GM04503 (cell line): Measurements from ENCODE around the gene DR1.
"Not testable (repeated sequence)": the region's sequence is repeated elsewhere in the genome, so short reads cannot be mapped to it uniquely, and the experiment has no call there.

ENCODE experiments used
- DNase-seq: peaks from one replicate; pipeline ENCODE4 v3.0.0-alpha.2; 2012; ENCODE audit warnings: low read depth

DR1 gene

GRCh38 chr1:93340090-93340489 is 5.6 kb upstream of the DR1 start:
- no peak for DNase-seq

GRCh38 chr1:93344484-93344883 is 1.2 kb upstream of the DR1 start:
- DNase-seq = no peak

- no peak for DNase-seq
Observed at GRCh38 chr1:93344886-93345632, 648 bp upstream of the DR1 start.

GRCh38 chr1:93346421-93346993 is 800 bp downstream of the DR1 start:
- DNase-seq = no peak

GRCh38 chr1:93347334-93347899 is 1.7 kb downstream of the DR1 start:
- no peak for DNase-seq

DNA sequence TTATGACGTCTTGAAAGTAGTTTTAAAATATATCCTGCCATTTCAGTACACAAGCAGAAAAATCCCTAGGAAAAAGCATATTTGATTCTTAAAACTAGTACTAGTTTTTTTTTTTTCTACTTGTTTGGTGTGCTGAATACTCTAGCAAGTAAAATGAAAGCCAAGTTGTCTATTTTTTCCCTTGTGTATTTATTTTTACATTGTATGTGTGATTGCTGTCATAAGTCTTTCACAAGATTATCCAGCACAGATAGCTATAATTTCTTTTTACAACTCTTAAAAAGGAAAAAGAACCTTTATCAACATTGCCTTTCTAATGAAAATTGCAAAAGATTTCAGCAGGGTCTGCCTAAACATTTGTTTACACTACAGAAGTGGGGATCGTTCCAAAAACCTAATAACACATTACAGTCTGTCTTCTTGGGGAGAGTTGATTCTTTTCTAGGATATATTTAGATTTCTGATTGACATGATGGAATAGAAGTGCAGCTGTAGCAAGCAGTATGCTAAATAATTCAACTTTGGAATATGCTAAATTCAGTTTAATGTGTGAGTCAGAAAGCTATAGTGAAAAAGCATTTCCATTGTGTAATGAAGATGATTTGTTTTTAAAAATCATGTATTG is 2.5 kb downstream of the DR1 start:
- no peak for DNase-seq

- no peak for DNase-seq
Observed at GRCh38 chr1:93349231-93350135, 3.8 kb downstream of the DR1 start.

DNA sequence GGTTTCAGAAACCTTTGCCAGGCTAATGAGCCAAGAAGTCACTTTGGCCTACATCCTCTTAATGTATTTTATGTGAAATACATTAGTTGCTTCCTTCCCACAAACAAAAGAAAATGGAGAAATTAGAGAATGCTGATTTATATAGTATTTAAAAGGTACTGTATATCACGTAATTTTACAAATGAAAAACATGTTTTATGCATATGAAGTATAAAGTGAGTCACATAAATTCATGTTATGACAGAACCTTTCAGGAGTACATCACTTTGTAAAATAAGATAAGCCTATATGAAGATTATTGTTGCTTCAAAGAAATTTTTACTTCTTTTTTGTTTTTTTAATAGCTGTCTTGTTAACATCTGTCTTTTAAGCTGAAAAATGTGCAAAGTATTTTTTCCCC is 4.6 kb downstream of the DR1 start:
- no peak for DNase-seq

DNA sequence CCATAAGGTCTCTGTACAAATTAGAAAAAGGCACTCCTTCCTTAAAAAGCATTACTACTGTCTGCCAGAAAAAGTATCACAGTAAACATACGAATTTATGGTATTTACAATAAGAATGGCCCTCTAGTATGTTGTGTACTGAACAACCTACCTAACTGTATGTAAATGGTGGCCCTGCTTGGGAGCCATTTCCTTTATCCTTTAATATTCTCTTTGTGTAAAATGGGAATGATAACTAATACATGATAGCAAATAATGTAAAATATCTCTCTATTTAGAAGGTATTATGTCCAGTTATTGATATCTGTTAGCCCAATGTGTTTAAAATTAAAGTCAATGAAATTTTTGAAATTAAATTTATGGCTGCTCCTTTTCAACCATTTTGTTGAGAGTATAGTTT is 5.2 kb downstream of the DR1 start:
- no peak for DNase-seq

GRCh38 chr1:93351346-93351745 is 5.6 kb downstream of the DR1 start:
- DNase-seq = not testable (repeated sequence)

DNA sequence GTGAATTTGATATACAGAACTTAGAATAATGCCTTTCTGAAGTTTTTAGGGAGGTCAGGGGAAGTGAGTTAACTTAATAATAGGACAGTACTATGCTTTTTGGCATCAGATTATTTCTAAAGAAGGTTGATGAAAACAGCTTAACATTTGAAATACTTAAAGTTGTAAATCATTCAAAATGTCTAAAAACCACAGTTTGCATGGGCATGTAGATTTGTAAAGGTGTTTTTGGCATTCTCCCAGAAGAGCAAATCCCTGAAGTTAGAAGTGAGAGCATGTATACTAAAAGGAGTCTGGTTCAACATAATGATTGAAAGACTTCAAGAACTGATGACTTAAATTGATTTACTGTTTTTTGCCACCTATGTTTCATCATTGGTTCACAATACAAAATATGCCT is 6.7 kb downstream of the DR1 start:
- DNase-seq = no peak

GRCh38 chr1:93353286-93353685 is 7.6 kb downstream of the DR1 start:
- no peak for DNase-seq

DNA sequence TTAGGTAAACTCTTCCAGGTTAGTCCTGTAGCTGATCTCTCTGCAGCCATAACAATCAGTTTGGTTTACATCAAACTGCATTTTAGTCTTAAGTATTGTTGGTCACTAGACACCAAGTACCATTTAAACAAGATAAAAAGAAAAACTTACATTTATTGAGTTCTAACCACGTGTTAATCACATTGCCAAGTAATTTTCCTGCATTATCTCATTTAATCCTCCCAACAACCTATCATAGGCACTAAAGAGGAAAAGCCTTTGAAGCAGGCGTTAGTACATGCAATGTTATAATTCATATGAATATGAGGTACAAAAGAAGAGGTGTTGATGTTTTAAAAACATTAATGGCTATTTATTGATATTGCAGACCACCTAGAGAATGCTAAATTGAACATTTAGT is 9.0 kb downstream of the DR1 start:
- no peak for DNase-seq

DNA sequence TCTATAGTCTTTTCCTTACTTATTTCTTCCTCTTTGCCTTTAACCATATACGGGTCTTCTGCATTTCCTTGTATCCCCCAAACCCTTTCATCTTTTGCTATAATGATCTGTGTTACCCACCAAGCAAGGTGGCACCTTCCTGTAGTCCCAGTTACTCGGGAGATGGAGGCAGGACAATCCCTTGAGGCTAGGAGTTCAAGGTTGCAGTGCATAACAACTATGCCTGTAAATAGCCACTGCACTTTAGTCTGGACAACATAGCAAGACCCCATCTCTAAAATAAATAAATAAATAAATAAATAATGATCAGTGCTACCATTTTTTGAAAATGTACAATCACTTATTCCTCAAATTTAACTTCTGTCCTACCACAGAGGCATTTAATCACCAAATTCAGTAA is 11.5 kb downstream of the DR1 start:
- no peak for DNase-seq

GRCh38 chr1:93358293-93358692 is 12.6 kb downstream of the DR1 start:
- no peak for DNase-seq

GRCh38 chr1:93360111-93360510 is 14.4 kb downstream of the DR1 start:
- no peak for DNase-seq

DNA sequence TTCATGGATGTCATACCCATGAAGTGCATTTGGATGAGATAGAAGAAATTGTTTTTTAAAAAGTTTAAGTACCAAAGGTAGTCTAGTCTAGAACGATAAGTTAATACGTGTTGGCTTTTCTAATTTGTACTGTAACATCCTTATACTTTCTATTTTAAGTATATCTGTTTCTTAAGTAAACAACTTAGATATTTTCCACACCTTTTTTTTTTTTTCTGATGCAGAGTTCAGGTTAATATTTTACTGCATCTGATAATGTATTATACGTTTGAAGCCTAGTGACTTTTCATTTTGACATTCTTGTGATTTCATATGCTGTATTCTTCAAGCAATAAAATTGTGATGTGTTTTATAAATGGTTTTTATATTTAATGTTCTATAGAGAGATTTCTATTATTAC is 16.5 kb downstream of the DR1 start:
- no peak for DNase-seq

DNA sequence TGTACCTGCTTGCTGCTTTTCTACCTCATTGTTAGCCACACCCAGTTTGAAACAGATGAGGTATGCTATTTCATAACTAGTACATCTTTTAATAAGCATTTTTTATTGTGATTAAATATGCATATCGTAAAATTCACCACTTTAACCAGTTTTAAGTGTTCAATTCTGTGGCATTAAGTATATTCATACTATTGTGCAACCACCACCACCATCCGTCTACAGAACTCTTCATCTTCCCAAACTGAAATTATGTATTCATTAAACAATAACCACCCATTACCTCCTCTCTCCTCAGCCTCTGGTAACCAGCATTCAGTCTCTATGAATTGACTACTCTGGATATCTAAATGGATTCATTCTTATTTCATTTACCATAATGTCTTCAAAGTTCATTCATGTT is 20.1 kb downstream of the DR1 start:
- DNase-seq = no peak

GRCh38 chr1:93369734-93370133 is 24.0 kb downstream of the DR1 start:
- DNase-seq = no peak

DNA sequence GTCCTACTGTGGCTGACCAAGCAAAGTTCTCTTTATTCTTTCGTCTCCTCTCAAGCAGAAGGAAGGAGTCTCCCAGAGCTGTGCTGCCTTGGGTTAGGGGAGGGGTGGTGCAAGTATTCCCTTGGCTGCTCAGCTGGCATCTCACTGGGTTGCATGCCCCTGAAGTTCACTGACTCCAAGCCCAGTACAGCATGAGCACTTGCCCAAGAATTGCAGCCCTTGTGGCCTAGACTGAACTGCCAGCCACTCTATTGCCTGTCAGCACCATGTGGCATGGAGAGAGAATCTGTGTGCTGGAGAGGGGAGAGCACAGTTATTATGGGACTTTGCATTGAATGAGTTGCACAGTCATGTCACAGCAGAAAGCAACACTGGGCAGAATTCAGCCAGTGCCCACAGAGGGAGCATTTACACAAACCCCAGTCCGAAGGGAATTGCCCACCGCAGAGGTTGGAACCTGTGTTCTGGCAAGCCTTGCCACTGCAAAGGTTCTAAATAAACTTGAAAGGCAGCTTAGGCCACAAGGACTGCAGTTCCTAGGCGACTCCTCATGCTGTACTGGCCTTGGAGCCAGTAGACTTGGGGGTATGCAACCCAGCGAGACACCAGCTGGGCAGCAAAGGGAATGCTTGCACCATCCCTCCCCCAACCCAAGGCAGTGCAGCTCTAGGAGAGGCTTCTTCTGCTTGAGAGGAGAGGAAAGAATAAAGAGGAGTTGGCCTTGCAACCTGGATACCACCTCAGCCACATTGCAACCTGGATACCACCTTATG is 28.8 kb downstream of the DR1 start:
- DNase-seq = no peak

GRCh38 chr1:93384656-93385055 is 38.9 kb downstream of the DR1 start:
- DNase-seq = no peak
